Vagina (tissue), 2 donors: ENCODE data around the gene TFAP2C. TPM values are rescaled to one million over a fixed set of nuclear protein-coding genes. Genes with fewer than 3 reads are reported as not detected.
A peak's percentile ranks its signal among the peaks of the same experiment; 100 is the strongest.

Source experiments
- DNase-seq, 2 donors: peaks; one replicate each; pipeline ENCODE4 v3.0.0-alpha.2; 2017; ENCODE audit errors: extremely low spot score in 2 of 2
- H3K27ac ChIP-seq: fragments of 200-600 bp; sonication (generic); one replicate; pipeline ENCODE4 v1.5.1; 2019
- H3K27me3 ChIP-seq: fragments of 200-600 bp; sonication (generic); one replicate; pipeline ENCODE4 v1.5.1; 2019
- H3K36me3 ChIP-seq, 2 donors: fragments of 200-600 bp; sonication (generic); one replicate each; pipeline ENCODE4 v1.5.1; 2017 to 2019
- H3K4me1 ChIP-seq: fragments of 200-600 bp; sonication (generic); one replicate; pipeline ENCODE4 v1.5.1; 2019
- H3K4me3 ChIP-seq, 2 donors: fragments of 200-600 bp; sonication (generic); 1 replicate in 1 of 2; 2 replicates in 1 of 2; pipeline ENCODE4 v1.5.1; 2016 to 2019
- H3K9me3 ChIP-seq: fragments of 200-600 bp; sonication (generic); one replicate; pipeline ENCODE4 v1.5.1; 2019
- CTCF ChIP-seq, 3 experiments: fragments of 450-650 bp in 2 of 3; fragments of 200-600 bp in 1 of 3; sonication (generic) in 1 of 3; IDR thresholded peaks; one replicate each; pipeline ENCODE4 v1.5.1; 2017 to 2019; ENCODE audit warnings: antibody characterized with exemption in 3 of 3, mild to moderate bottlenecking in 2 of 3, moderate library complexity in 2 of 3
- POLR2A ChIP-seq, 2 donors: fragments of 450-650 bp; IDR thresholded peaks; one replicate each; pipeline ENCODE4 v1.6.1; 2017; ENCODE audit warnings: antibody characterized with exemption in 2 of 2, mild to moderate bottlenecking in 2 of 2, moderate library complexity in 2 of 2
- POLR2AphosphoS5 ChIP-seq, 2 donors: sonication (generic); formaldehyde crosslinking; IDR thresholded peaks; one replicate each; pipeline ENCODE4 v1.9.0; 2017; ENCODE audit warnings: antibody characterized with exemption in 2 of 2, mild to moderate bottlenecking in 2 of 2, low read depth in 1 of 2; ENCODE audit not compliant: insufficient read depth in 1 of 2
- intact Hi-C: fragments of 100-400 bp; cut with DNase I; formaldehyde crosslinking; loops from one replicate; pipeline ENCODE4 v1.15.1; 2023
- total RNA-seq: library from RNA; depleted of rRNA; stranded (reverse); fragments of >200 nt; gene quantifications from one replicate; pipeline ENCODE4 v1.2.3, GENCODE V29; 2016

Gene TFAP2C
- total RNA-seq, 1 donor from 2014 or later = 20.6 TPM

GRCh38 chr20:56631318-56631989 is 2.3 kb downstream of the TFAP2C start:
- Histone ChIP-seq H3K4me1 (peaks cover 79% of the 10 kb centered on the region), H3K36me3 (peaks cover 0 to 7% of the 10 kb centered on the region in 2 donors), H3K4me3 (peak overlapping the region; percentile 75 to 86), H3K9me3 (no peaks in the 10 kb centered on the region), H3K27ac (peak overlapping the region; percentile 92), H3K27me3 (no peaks in the 10 kb centered on the region)
- TF ChIP-seq POLR2AphosphoS5 (IDR thresholded peaks at IDR 0.05; ENCODE audit: insufficient read depth in 1 of 2, low read depth in 1 of 2) (no peak), POLR2A (IDR thresholded peaks at IDR 0.05) (no peak)
- DNase-seq = no peak
- intact Hi-C loops = no loop called here

- peak overlapping the region; percentile 75 to 86 for H3K4me3 ChIP-seq
- no peak for TF ChIP-seq POLR2A (IDR thresholded peaks at IDR 0.05)
- TF ChIP-seq POLR2AphosphoS5 (IDR thresholded peaks at IDR 0.05; ENCODE audit: insufficient read depth in 1 of 2, low read depth in 1 of 2) = no peak
- no peak for TF ChIP-seq CTCF (IDR thresholded peaks at IDR 0.05)
These were observed 2.9 kb downstream of the TFAP2C start for GRCh38 chr20:56631990-56632327.

GRCh38 chr20:56634307-56634706 is 5.2 kb downstream of the TFAP2C start:
- Histone ChIP-seq H3K27me3 (no peaks in the 10 kb centered on the region), H3K4me3 (no peak overlapping the region), H3K9me3 (no peaks in the 10 kb centered on the region), H3K36me3 (peaks cover 0 to 32% of the 10 kb centered on the region in 2 donors), H3K27ac (peak overlapping the region; percentile 92), H3K4me1 (peaks cover 65% of the 10 kb centered on the region)
- intact Hi-C loops = no loop called here
- DNase-seq = no peak
- TF ChIP-seq POLR2A (IDR thresholded peaks at IDR 0.05) (no peak), CTCF (IDR thresholded peaks at IDR 0.05) (no peak)

More at GRCh38 chr20:56631990-56632327, 2.9 kb downstream of the TFAP2C start:
- DNase-seq = no peak
- Histone ChIP-seq H3K27ac (peak overlapping the region; percentile 92), H3K27me3 (no peaks in the 10 kb centered on the region), H3K4me1 (peaks cover 79% of the 10 kb centered on the region), H3K36me3 (peaks cover 0 to 12% of the 10 kb centered on the region in 2 donors), H3K9me3 (no peaks in the 10 kb centered on the region)
- intact Hi-C loops = no loop called here

GRCh38 chr20:56634735-56635385 is 5.8 kb downstream of the TFAP2C start:
- DNase-seq = no peak
- H3K4me1 ChIP-seq = peaks cover 65% of the 10 kb centered on the region
- no peaks in the 10 kb centered on the region for H3K27me3 ChIP-seq
- H3K27ac ChIP-seq = peak overlapping the region; percentile 49
- no peak overlapping the region for H3K4me3 ChIP-seq
- peaks cover 0 to 37% of the 10 kb centered on the region in 2 donors for H3K36me3 ChIP-seq
- intact Hi-C loops = no loop called here
- TF ChIP-seq POLR2A (IDR thresholded peaks at IDR 0.05) (no peak), POLR2AphosphoS5 (IDR thresholded peaks at IDR 0.05; ENCODE audit: insufficient read depth in 1 of 2, low read depth in 1 of 2) (no peak), CTCF (IDR thresholded peaks at IDR 0.05) (no peak)
- H3K9me3 ChIP-seq = no peaks in the 10 kb centered on the region

- no peaks in the 10 kb centered on the region for H3K27me3 ChIP-seq
- intact Hi-C loops = no loop called here
- no peak overlapping the region for H3K27ac ChIP-seq
These were observed 7.6 kb downstream of the TFAP2C start for GRCh38 chr20:56636716-56637115.

More at GRCh38 chr20:56636716-56637115, 7.6 kb downstream of the TFAP2C start:
- no peak overlapping the region for H3K4me3 ChIP-seq
- H3K36me3 ChIP-seq = peaks cover 0 to 48% of the 10 kb centered on the region in 2 donors
- DNase-seq = no peak
- H3K4me1 ChIP-seq = peaks cover 57% of the 10 kb centered on the region
- TF ChIP-seq CTCF (IDR thresholded peaks at IDR 0.05) (no peak), POLR2A (IDR thresholded peaks at IDR 0.05) (no peak), POLR2AphosphoS5 (IDR thresholded peaks at IDR 0.05; ENCODE audit: insufficient read depth in 1 of 2, low read depth in 1 of 2) (no peak)
- H3K9me3 ChIP-seq = no peaks in the 10 kb centered on the region
